ENCODE measurements around the gene ZC3H7B. TPM values are rescaled to one million over a fixed set of nuclear protein-coding genes. Genes with fewer than 3 reads are reported as not detected.

Gene ZC3H7B
- polyA plus RNA-seq, 4 donors: 14.6 to 53.5 (median 33.4) TPM

DNA sequence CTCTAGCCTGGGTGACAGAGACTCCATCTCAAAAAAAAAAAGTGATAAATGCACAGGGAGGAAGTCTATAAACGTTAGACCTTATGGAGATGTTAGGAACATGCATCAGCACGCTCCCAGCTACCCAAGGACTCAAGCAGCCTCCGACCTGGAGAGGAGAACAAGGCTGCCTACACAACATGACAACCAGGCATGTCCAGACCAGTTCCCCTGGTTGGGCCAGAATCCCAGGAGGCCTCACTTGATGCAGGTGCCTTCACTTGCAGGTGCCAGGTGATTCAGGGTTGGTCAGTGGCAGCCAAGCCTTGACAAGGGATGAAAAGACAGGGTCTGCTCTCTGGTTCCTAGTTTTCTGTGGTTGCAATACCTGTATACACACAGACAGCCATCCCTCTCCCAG is 21.3 kb upstream of the ZC3H7B start:
- H3K9me3 ChIP-seq (ENCODE audit: control insufficient read depth in 2 of 2, insufficient read depth in 1 of 2, low read depth in 1 of 2, low read length in 1 of 2): no peaks in the 10 kb centered on the region
- H3K27ac ChIP-seq (ENCODE audit: low read depth in 1 of 3, low read length in 2 of 3): no peak overlapping the region
- WGBS, 3 donors: 83% methylated on average over 3 of the region's 3 CpGs
- FAIRE-seq (no peak), DNase-seq (no peak)
- no peaks in the 10 kb centered on the region for H3K27me3 ChIP-seq (ENCODE audit: control insufficient read depth in 3 of 3, insufficient read depth in 3 of 3, low read length in 3 of 3)
- H3K4me3 ChIP-seq (ENCODE audit: low read depth in 1 of 3, low read length in 3 of 3): no peak overlapping the region
- H3K36me3 ChIP-seq (ENCODE audit: control insufficient read depth in 3 of 3, insufficient read depth in 2 of 3, low read depth in 1 of 3, low read length in 3 of 3): peaks cover 8 to 76% (median 16%) of the 10 kb centered on the region in 3 donors
- peaks cover 0 to 5% (median 2%) of the 10 kb centered on the region in 3 donors for H3K4me1 ChIP-seq (ENCODE audit: control insufficient read depth in 3 of 3, insufficient read depth in 2 of 3, low read depth in 1 of 3, low read length in 2 of 3)

DNA sequence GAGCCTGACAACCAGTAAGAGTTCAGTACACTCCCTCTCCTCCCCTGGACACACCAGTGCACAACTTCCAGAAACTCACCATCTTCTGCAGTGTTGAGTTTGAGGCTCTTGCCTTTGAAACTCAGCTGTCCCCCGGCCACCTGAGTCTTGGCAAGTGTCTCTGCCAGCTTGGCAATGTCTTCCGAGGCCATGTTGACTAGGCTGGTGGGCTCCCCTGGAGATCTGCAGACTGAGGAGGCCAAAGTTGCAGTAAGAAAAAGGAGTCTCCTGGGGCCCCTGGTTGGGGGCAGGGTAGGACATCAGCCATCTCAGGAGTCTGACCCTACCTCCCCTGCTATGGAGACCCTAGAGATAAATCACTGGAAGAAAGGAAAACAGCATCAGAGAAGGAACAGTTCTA is 20.5 kb upstream of the ZC3H7B start:
- H3K9me3 ChIP-seq (ENCODE audit: control insufficient read depth in 2 of 2, insufficient read depth in 1 of 2, low read depth in 1 of 2, low read length in 1 of 2): no peaks in the 10 kb centered on the region
- H3K27me3 ChIP-seq (ENCODE audit: control insufficient read depth in 3 of 3, insufficient read depth in 3 of 3, low read length in 3 of 3): no peaks in the 10 kb centered on the region
- peaks cover 8 to 69% (median 16%) of the 10 kb centered on the region in 3 donors for H3K36me3 ChIP-seq (ENCODE audit: control insufficient read depth in 3 of 3, insufficient read depth in 2 of 3, low read depth in 1 of 3, low read length in 3 of 3)
- peaks cover 0 to 6% (median 2%) of the 10 kb centered on the region in 3 donors for H3K4me1 ChIP-seq (ENCODE audit: control insufficient read depth in 3 of 3, insufficient read depth in 2 of 3, low read depth in 1 of 3, low read length in 2 of 3)
- FAIRE-seq (no peak), DNase-seq (no peak)
- WGBS, 3 donors: 93 to 97% (median 94%) methylated on average over 2 of the region's 2 CpGs
- H3K27ac ChIP-seq (ENCODE audit: low read depth in 1 of 3, low read length in 2 of 3): no peak overlapping the region
- H3K4me3 ChIP-seq (ENCODE audit: low read depth in 1 of 3, low read length in 3 of 3): no peak overlapping the region

DNA sequence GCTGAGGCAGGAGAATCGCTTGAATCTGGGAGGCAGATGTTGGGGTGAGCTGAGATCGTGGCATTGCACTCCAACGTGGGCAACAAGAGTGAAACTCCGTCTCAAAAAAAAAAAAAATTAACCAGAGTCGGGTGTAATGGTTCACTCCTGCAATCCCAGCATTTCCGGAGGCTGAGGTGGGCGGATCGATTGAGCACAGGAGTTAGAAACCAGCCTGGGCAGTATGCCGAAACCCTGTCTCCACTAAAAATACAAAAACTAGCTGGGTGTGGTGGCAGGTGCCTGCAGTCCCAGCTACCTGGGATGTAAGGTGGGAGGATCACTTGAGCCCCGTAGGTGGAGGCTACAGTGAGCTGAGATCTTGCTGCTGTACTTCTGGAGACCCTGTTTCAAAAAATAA is 16.9 kb upstream of the ZC3H7B start:
- Histone ChIP-seq H3K4me3 (ENCODE audit: low read depth in 1 of 3, low read length in 3 of 3) (no peak overlapping the region), H3K27me3 (ENCODE audit: control insufficient read depth in 3 of 3, insufficient read depth in 3 of 3, low read length in 3 of 3) (no peaks in the 10 kb centered on the region), H3K9me3 (ENCODE audit: control insufficient read depth in 2 of 2, insufficient read depth in 1 of 2, low read depth in 1 of 2, low read length in 1 of 2) (no peaks in the 10 kb centered on the region), H3K4me1 (ENCODE audit: control insufficient read depth in 3 of 3, insufficient read depth in 2 of 3, low read depth in 1 of 3, low read length in 2 of 3) (peaks cover 0 to 19% (median 6%) of the 10 kb centered on the region in 3 donors), H3K36me3 (ENCODE audit: control insufficient read depth in 3 of 3, insufficient read depth in 2 of 3, low read depth in 1 of 3, low read length in 3 of 3) (peaks cover 8 to 43% (median 11%) of the 10 kb centered on the region in 3 donors), H3K27ac (ENCODE audit: low read depth in 1 of 3, low read length in 2 of 3) (peak overlapping the region in 2 of 3 donors; percentile 8 to 94)
- DNase-seq (no peak), FAIRE-seq (no peak)
- WGBS, 3 donors: 90 to 93% (median 91%) methylated on average over 10 of the region's 10 CpGs

DNA sequence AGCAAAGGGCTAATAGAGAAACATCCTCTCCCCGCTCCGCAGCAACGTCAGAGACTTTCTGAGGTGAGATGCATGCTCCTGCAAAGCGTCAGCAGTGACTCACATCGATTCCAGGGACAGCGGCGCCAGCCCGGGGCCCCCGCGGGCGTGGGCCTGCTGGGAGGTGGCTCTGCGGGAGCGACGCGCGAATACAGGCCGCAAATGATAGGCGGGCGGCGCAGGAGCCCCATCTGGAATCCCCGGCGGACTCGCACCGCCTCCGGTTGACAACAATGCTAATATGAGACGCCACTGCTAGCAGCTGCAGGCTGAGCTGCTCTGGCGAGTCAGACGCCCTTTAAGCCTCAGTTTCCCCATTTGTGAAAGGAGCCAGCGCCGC is 15.9 kb upstream of the ZC3H7B start:
- FAIRE-seq: no peak
- Histone ChIP-seq H3K36me3 (ENCODE audit: control insufficient read depth in 3 of 3, insufficient read depth in 2 of 3, low read depth in 1 of 3, low read length in 3 of 3) (peaks cover 5 to 33% (median 5%) of the 10 kb centered on the region in 3 donors), H3K27ac (ENCODE audit: low read depth in 1 of 3, low read length in 2 of 3) (peak overlapping the region; percentile 76 to 94 (median 91)), H3K4me1 (ENCODE audit: control insufficient read depth in 3 of 3, insufficient read depth in 2 of 3, low read depth in 1 of 3, low read length in 2 of 3) (peaks cover 0 to 19% (median 6%) of the 10 kb centered on the region in 3 donors), H3K4me3 (ENCODE audit: low read depth in 1 of 3, low read length in 3 of 3) (peak overlapping the region; percentile 84 to 96 (median 94)), H3K27me3 (ENCODE audit: control insufficient read depth in 3 of 3, insufficient read depth in 3 of 3, low read length in 3 of 3) (no peaks in the 10 kb centered on the region), H3K9me3 (ENCODE audit: control insufficient read depth in 2 of 2, insufficient read depth in 1 of 2, low read depth in 1 of 2, low read length in 1 of 2) (no peaks in the 10 kb centered on the region)
- DNase-seq: peak; percentile 74 to 90
- WGBS, 3 donors: 0 to 1% (median 0%) methylated on average over 26 to 30 of the region's 30 CpGs

DNA sequence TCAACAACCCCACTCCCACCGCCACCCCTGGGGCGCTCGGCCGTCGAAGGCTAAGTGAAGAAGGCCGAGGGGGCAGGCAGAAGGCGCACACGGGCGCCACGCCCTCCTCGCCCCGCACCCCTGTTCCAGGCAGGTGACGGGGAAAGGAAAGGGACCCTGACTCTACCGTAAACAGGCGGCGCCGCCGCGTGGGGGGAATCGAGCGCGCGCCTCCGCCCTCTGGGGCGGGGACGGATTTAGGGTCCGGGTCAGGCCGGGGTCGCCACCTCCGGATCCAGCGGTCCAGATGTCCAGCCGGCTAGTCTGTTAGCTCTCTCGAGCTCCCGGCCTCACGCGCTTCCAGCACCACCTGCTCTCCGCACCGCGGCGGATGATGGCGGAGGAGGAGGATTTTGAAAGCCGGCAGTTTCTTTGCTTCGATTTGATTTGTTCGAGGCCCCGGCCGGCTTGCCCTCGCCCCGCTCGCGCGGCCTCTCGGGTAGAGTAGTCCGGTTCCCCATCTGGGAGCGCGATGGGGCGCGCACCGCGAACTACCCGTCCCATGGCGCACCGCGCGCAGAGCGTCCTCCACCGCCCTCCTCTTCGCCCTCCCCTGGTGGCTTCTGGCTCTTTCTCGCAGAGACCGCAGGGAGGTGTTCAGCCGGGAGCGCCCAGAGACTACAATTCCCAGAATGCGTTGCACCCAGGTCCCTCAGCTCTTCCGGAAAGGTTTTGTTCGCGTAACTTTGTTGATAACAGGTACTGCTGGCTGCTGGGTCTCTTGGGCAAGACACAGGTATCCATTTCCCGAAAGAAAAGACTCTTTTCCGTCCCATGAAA is 15.3 kb upstream of the ZC3H7B start, which contains the start of gene RANGAP1:
RANGAP1 (minus strand) TSS at position 368 of the 819 bp plus-strand sequence. CDS start 5,143 bp downstream, outside the sequence.
- Histone ChIP-seq H3K9me3 (ENCODE audit: control insufficient read depth in 2 of 2, insufficient read depth in 1 of 2, low read depth in 1 of 2, low read length in 1 of 2) (no peaks in the 10 kb centered on the region), H3K36me3 (ENCODE audit: control insufficient read depth in 3 of 3, insufficient read depth in 2 of 3, low read depth in 1 of 3, low read length in 3 of 3) (peaks cover 0 to 27% (median 2%) of the 10 kb centered on the region in 3 donors), H3K27me3 (ENCODE audit: control insufficient read depth in 3 of 3, insufficient read depth in 3 of 3, low read length in 3 of 3) (no peaks in the 10 kb centered on the region), H3K4me3 (ENCODE audit: low read depth in 1 of 3, low read length in 3 of 3) (peak within 1 kb of the TSS; percentile 84 to 96 (median 94)), H3K4me1 (ENCODE audit: control insufficient read depth in 3 of 3, insufficient read depth in 2 of 3, low read depth in 1 of 3, low read length in 2 of 3) (peaks cover 0 to 19% (median 6%) of the 10 kb centered on the region in 3 donors), H3K27ac (ENCODE audit: low read depth in 1 of 3, low read length in 2 of 3) (peak within 1 kb of the TSS; percentile 76 to 94 (median 91))
- whole genome bisulfite sequencing, 3 donors: 0 to 1% (median 0%) methylated on average over 57 to 77 of the region's 77 CpGs
- peak; percentile 100 for DNase-seq
- peak; percentile 59 for FAIRE-seq

DNA sequence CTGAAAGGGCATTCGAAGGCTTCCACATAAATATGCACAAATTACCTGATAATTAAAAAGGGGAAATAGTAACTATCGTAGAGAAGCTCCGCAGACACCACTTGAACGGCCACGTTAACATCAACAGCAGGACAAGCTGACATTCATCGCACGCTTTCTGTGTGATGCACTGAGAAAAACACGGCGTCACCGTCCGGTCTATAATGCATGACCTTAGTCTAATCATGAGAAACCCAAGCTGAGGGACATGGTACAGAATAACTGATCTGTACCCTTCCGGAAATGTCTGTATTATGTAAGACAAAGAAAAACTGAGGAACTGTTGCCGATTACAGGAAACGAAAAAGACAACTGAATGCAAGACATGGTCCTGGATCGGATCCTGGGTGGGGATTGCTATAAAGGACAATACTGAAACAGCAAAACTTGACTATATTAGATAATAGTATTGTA is 14.7 kb upstream of the ZC3H7B start:
- no peaks in the 10 kb centered on the region for H3K27me3 ChIP-seq (ENCODE audit: control insufficient read depth in 3 of 3, insufficient read depth in 3 of 3, low read length in 3 of 3)
- H3K4me1 ChIP-seq (ENCODE audit: control insufficient read depth in 3 of 3, insufficient read depth in 2 of 3, low read depth in 1 of 3, low read length in 2 of 3): peaks cover 0 to 19% (median 6%) of the 10 kb centered on the region in 3 donors
- FAIRE-seq (no peak), DNase-seq (no peak)
- peak overlapping the region; percentile 76 to 91 (median 76) for H3K27ac ChIP-seq (ENCODE audit: low read depth in 1 of 3, low read length in 2 of 3)
- no peaks in the 10 kb centered on the region for H3K9me3 ChIP-seq (ENCODE audit: control insufficient read depth in 2 of 2, insufficient read depth in 1 of 2, low read depth in 1 of 2, low read length in 1 of 2)
- H3K4me3 ChIP-seq (ENCODE audit: low read depth in 1 of 3, low read length in 3 of 3): peak overlapping the region in 2 of 3 donors; percentile 46 to 55
- 0 to 1% (median 1%) methylated on average over 15 of the region's 15 CpGs for WGBS, 3 donors
- H3K36me3 ChIP-seq (ENCODE audit: control insufficient read depth in 3 of 3, insufficient read depth in 2 of 3, low read depth in 1 of 3, low read length in 3 of 3): peaks cover 0 to 21% (median 0%) of the 10 kb centered on the region in 3 donors

DNA sequence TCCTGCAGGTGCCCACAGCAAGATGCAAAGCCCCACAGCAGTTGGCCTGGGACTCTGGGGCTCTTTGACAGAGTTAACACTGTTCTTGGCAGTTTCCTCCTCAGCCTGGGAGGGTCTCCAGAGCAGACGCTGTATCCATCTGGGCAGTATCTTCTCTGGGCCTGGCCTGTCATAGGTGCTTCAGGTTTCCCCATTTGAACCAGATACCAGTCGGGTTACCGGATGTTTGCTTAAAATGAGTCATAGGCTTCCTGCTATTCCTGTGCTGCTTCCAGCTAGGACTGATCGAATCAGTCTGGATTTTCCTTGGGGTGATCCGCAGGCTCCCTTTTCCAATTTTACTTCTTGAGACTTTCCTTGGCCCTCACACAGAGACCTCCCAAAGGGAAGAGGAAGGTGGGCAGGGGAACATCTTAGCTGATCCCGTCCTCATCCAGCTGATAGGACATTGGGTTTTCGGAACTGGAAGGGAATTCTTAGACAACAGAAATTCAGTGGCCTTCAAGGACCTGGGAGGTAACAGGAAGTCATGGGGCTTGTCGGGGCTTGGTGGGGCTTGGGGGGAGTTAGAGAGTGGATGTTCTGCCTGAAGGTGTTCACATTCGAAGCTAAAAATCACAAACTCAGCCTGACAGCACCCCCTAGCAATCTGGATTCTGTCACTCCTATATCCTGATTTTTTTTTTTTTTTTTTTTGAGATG is 12.9 kb upstream of the ZC3H7B start:
- H3K4me3 ChIP-seq (ENCODE audit: low read depth in 1 of 3, low read length in 3 of 3): no peak overlapping the region
- 19 to 44% (median 38%) methylated on average over 9 of the region's 9 CpGs for WGBS, 3 donors
- DNase-seq (peak; percentile 83 to 88), FAIRE-seq (no peak)
- H3K4me1 ChIP-seq (ENCODE audit: control insufficient read depth in 3 of 3, insufficient read depth in 2 of 3, low read depth in 1 of 3, low read length in 2 of 3): peaks cover 0 to 19% (median 6%) of the 10 kb centered on the region in 3 donors
- H3K27ac ChIP-seq (ENCODE audit: low read depth in 1 of 3, low read length in 2 of 3): peak overlapping the region; percentile 65 to 88 (median 85)
- no peaks in the 10 kb centered on the region for H3K9me3 ChIP-seq (ENCODE audit: control insufficient read depth in 2 of 2, insufficient read depth in 1 of 2, low read depth in 1 of 2, low read length in 1 of 2)
- no peaks in the 10 kb centered on the region for H3K27me3 ChIP-seq (ENCODE audit: control insufficient read depth in 3 of 3, insufficient read depth in 3 of 3, low read length in 3 of 3)
- H3K36me3 ChIP-seq (ENCODE audit: control insufficient read depth in 3 of 3, insufficient read depth in 2 of 3, low read depth in 1 of 3, low read length in 3 of 3): peaks cover 0 to 13% (median 0%) of the 10 kb centered on the region in 3 donors

DNA sequence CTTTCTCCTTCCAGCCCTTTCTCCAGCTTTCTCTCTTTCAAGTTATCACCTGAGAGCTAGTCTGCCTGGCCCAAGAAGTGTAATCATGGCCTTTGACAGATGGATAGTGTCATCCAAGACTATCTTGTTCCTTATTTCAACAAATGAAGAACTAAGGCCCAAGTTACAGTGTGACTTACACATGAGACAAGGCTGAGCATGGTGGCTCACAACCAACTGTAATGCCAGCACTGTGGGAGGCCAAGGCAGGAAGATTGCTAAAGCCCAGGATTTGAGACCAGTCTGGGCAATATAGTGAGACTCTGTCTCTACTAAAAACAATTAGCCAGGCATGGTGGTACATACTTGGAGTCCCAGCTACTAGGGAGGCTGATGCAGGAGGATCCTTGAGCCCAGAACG is 11.7 kb upstream of the ZC3H7B start:
- H3K4me1 ChIP-seq (ENCODE audit: control insufficient read depth in 3 of 3, insufficient read depth in 2 of 3, low read depth in 1 of 3, low read length in 2 of 3): peaks cover 0 to 17% (median 6%) of the 10 kb centered on the region in 3 donors
- H3K9me3 ChIP-seq (ENCODE audit: control insufficient read depth in 2 of 2, insufficient read depth in 1 of 2, low read depth in 1 of 2, low read length in 1 of 2): no peaks in the 10 kb centered on the region
- 83 to 85% (median 83%) methylated on average over 1 of the region's 1 CpG for WGBS, 3 donors
- no peak overlapping the region for H3K27ac ChIP-seq (ENCODE audit: low read depth in 1 of 3, low read length in 2 of 3)
- FAIRE-seq (no peak), DNase-seq (no peak)
- H3K27me3 ChIP-seq (ENCODE audit: control insufficient read depth in 3 of 3, insufficient read depth in 3 of 3, low read length in 3 of 3): no peaks in the 10 kb centered on the region
- H3K36me3 ChIP-seq (ENCODE audit: control insufficient read depth in 3 of 3, insufficient read depth in 2 of 3, low read depth in 1 of 3, low read length in 3 of 3): peaks cover 0 to 2% (median 0%) of the 10 kb centered on the region in 3 donors
- no peak overlapping the region for H3K4me3 ChIP-seq (ENCODE audit: low read depth in 1 of 3, low read length in 3 of 3)
